HL-60 (cell line): ENCODE results near the gene ZFAND2B.

ENCODE experiments used
- CTCF ChIP-seq: IDR thresholded peaks from one replicate; pipeline ENCODE4 v1.5.1; 2011; ENCODE audit warnings: low read length, control low read depth, inconsistent platforms; ENCODE audit not compliant: insufficient read depth
- POLR2AphosphoS5 ChIP-seq: IDR thresholded peaks from 2 replicates; pipeline ENCODE4 v1.6.1; 2012; ENCODE audit warnings: low read depth
- REST ChIP-seq: IDR thresholded peaks from 2 replicates; pipeline ENCODE4 v1.6.1; 2012; ENCODE audit warnings: low read depth; ENCODE audit not compliant: insufficient replicate concordance

- no peak for TF ChIP-seq CTCF
- TF ChIP-seq POLR2AphosphoS5, result no peak
- no peak for TF ChIP-seq REST
These were observed 38.1 kb upstream of the ZFAND2B start for GRCh38 chr2:219168526-219168925.
